Neutrophil (primary cell): ENCODE results near the gene ELP1.
"Not testable (repeated sequence)": the region's sequence is repeated elsewhere in the genome, so short reads cannot be mapped to it uniquely, and the experiment has no call there.

Source experiments
- H3K27ac ChIP-seq: fragments of 200-600 bp; sonication (generic); 2 replicates; pipeline ENCODE4 v1.5.1; 2016; ENCODE audit warnings: mild to moderate bottlenecking, moderate library complexity
- H3K27me3 ChIP-seq: fragments of 200-600 bp; sonication (generic); 2 replicates; pipeline ENCODE4 v1.6.0; 2016; ENCODE audit warnings: mild to moderate bottlenecking
- H3K36me3 ChIP-seq: fragments of 200-600 bp; sonication (generic); 2 replicates; pipeline ENCODE4 v1.5.1; 2017
- H3K4me1 ChIP-seq, 2 experiments: fragments of 200-600 bp in 1 of 2; sonication (generic) in 1 of 2; 1 replicate in 1 of 2; 2 replicates in 1 of 2; pipeline versions ENCODE4 v1.5.1 to v1.6.1; 2013 to 2016; ENCODE audit warnings: low read depth in 1 of 2, low read length in 1 of 2, mild to moderate bottlenecking in 1 of 2, moderate library complexity in 1 of 2; ENCODE audit not compliant: control insufficient read depth in 1 of 2, insufficient read depth in 1 of 2
- H3K4me3 ChIP-seq, 2 experiments: fragments of 200-600 bp in 1 of 2; sonication (generic) in 1 of 2; 1 replicate in 1 of 2; 2 replicates in 1 of 2; pipeline ENCODE4 v1.5.1; 2013 to 2016; ENCODE audit warnings: low read depth in 1 of 2, low read length in 1 of 2, mild to moderate bottlenecking in 1 of 2, moderate library complexity in 1 of 2
- H3K9me3 ChIP-seq: fragments of 200-600 bp; sonication (generic); 2 replicates; pipeline ENCODE4 v1.5.1; 2016
- TF ChIP-seq, protein P1 (sequence below): fragments of 200-600 bp; sonication (generic); IDR thresholded peaks from 2 replicates; pipeline ENCODE4 v1.5.1; 2016; ENCODE audit warnings: antibody characterized with exemption

Gene ELP1

DNA sequence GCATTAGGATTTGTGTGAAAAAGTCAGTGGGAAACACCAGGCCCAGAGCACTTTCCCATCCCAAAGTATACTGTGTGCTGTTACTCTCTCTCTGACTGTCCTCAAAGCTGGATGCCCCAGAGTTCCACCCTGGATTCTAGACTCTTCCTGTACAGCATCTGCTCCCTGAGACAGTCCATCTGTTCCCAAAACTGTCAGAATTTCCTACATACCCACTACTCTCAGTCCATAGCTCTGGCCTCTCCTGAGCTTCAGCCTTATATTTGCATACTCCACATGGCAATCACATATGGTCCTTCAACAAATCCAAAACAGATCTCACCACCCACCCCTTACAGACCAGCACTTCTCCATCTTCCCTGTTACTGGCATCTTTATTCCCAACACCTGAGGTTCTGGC is 9.5 kb downstream of the ELP1 start:
- peaks cover 69% of the 10 kb centered on the region for H3K36me3 ChIP-seq
- H3K4me3 ChIP-seq, result no peak overlapping the region
- TF ChIP-seq, protein P1, sequence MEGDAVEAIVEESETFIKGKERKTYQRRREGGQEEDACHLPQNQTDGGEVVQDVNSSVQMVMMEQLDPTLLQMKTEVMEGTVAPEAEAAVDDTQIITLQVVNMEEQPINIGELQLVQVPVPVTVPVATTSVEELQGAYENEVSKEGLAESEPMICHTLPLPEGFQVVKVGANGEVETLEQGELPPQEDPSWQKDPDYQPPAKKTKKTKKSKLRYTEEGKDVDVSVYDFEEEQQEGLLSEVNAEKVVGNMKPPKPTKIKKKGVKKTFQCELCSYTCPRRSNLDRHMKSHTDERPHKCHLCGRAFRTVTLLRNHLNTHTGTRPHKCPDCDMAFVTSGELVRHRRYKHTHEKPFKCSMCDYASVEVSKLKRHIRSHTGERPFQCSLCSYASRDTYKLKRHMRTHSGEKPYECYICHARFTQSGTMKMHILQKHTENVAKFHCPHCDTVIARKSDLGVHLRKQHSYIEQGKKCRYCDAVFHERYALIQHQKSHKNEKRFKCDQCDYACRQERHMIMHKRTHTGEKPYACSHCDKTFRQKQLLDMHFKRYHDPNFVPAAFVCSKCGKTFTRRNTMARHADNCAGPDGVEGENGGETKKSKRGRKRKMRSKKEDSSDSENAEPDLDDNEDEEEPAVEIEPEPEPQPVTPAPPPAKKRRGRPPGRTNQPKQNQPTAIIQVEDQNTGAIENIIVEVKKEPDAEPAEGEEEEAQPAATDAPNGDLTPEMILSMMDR, result no peak
- no peaks in the 10 kb centered on the region for H3K9me3 ChIP-seq
- no peaks in the 10 kb centered on the region for H3K27me3 ChIP-seq
- peaks cover 7 to 14% of the 10 kb centered on the region in 2 experiments for H3K4me1 ChIP-seq
- no peak overlapping the region for H3K27ac ChIP-seq

GRCh38 chr9:108921200-108921599 is 12.7 kb downstream of the ELP1 start:
- Histone ChIP-seq H3K27me3 (no peaks in the 10 kb centered on the region), H3K4me3 (no peak overlapping the region), H3K9me3 (no peaks in the 10 kb centered on the region), H3K36me3 (peaks cover 68% of the 10 kb centered on the region), H3K27ac (no peak overlapping the region), H3K4me1 (peaks cover 7 to 11% of the 10 kb centered on the region in 2 experiments)
- TF ChIP-seq, protein P1, result no peak

DNA sequence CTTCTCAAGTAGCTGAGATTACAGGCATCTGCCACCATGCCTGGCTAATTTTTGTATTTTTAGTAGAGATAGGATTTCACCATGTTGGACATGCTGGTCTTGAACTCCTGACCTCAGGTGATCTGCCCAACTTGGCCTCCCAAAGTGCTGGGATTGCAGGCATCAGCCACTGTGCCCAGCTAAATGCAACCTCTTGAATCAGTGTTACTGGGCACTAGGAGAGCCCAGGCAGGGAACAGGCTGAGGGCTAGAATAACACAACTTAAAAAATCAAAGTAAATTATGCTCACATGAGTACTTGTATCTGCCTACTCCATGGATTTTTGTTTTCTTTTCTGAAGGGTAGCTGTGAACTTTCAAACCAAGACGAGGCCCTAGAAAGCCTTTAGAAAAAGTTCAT is 13.5 kb downstream of the ELP1 start:
- not testable (repeated sequence) for H3K4me3 ChIP-seq, H3K27me3 ChIP-seq, H3K9me3 ChIP-seq, H3K27ac ChIP-seq, H3K4me1 ChIP-seq
- H3K36me3 ChIP-seq, result peaks cover 74% of the 10 kb centered on the region

- H3K27ac ChIP-seq, result no peak overlapping the region
- no peaks in the 10 kb centered on the region for H3K27me3 ChIP-seq
- H3K4me3 ChIP-seq, result no peak overlapping the region
- TF ChIP-seq, protein P1, result no peak
- H3K4me1 ChIP-seq, result no peaks in the 10 kb centered on the region
- peaks cover 75% of the 10 kb centered on the region for H3K36me3 ChIP-seq
- no peaks in the 10 kb centered on the region for H3K9me3 ChIP-seq
Observed at GRCh38 chr9:108919517-108919916, 14.4 kb downstream of the ELP1 start.

GRCh38 chr9:108913391-108913790 is 20.5 kb downstream of the ELP1 start:
- TF ChIP-seq, protein P1, result no peak
- Histone ChIP-seq H3K27me3 (no peaks in the 10 kb centered on the region), H3K36me3 (peaks cover 67% of the 10 kb centered on the region), H3K27ac (no peak overlapping the region), H3K4me1 (peaks cover 4 to 9% of the 10 kb centered on the region in 2 experiments), H3K9me3 (no peaks in the 10 kb centered on the region), H3K4me3 (no peak overlapping the region)

DNA sequence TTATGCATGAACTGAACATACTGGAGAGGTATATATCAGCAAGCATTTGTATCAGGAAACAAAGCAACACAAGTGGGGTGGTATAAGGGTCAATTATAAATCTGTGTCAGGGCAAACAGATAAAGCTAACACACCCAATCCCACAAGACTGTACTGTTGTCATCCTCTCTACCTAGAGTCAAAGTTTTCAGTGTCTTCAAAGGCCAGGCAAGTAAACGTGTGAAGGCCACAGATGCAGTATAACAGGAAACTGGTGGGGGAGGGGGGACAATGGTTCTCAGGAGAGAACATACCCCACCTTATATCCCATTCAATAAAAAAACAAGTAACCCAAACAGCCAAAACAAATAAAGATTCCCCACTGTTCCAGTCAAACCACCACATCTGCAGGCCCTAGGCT is 22.1 kb downstream of the ELP1 start:
- Histone ChIP-seq H3K36me3 (peaks cover 71% of the 10 kb centered on the region), H3K4me3 (no peak overlapping the region), H3K27ac (no peak overlapping the region), H3K9me3 (no peaks in the 10 kb centered on the region), H3K27me3 (no peaks in the 10 kb centered on the region), H3K4me1 (peaks cover 4 to 9% of the 10 kb centered on the region in 2 experiments)
- TF ChIP-seq, protein P1, result no peak
